Omental fat pad (tissue), 4 donors: ENCODE data around the gene ZNF785. TPM values are rescaled to one million over a fixed set of nuclear protein-coding genes. Genes with fewer than 3 reads are reported as not detected.

Experiments
- ATAC-seq: fragments of 150-250 bp; one replicate; pipeline ENCODE4 v1.9.1; 2016; ENCODE audit warnings: mild to moderate bottlenecking, moderate library complexity; ENCODE audit not compliant: low FRiP score
- DNase-seq: peaks from one replicate; pipeline ENCODE4 v3.0.0-alpha.2; 2019; ENCODE audit warnings: low spot score
- CTCF ChIP-seq, 3 donors: fragments of 450-650 bp; IDR thresholded peaks; one replicate each; pipeline ENCODE4 v1.5.1; 2016 to 2017; ENCODE audit warnings: antibody characterized with exemption in 3 of 3, mild to moderate bottlenecking in 3 of 3, moderate library complexity in 2 of 3
- total RNA-seq, 4 donors: library from RNA; depleted of rRNA; stranded (reverse); fragments of >200 nt; gene quantifications; one replicate each; pipeline ENCODE4 v1.1.0, GENCODE V29; 2016

Gene ZNF785
- total RNA-seq, 4 donors from 2014 or later = 4.5 to 12.1 (median 8.1) TPM

- DNase-seq = no peak
- no peak for ATAC-seq
- no peak for TF ChIP-seq CTCF (IDR thresholded peaks at IDR 0.05)
Observed at GRCh38 chr16:30622455-30623032, 37.0 kb upstream of the ZNF785 start.

- ATAC-seq (no peak), DNase-seq (no peak)
- no peak for TF ChIP-seq CTCF (IDR thresholded peaks at IDR 0.05)
Observed at GRCh38 chr16:30621765-30622164, 36.3 kb upstream of the ZNF785 start.

- no peak for TF ChIP-seq CTCF (IDR thresholded peaks at IDR 0.05)
Observed at GRCh38 chr16:30620169-30620568, 34.7 kb upstream of the ZNF785 start.

GRCh38 chr16:30619638-30620037, 34.1 kb upstream of the ZNF785 start:
- DNase-seq (no peak), ATAC-seq (no peak)
- no peak for TF ChIP-seq CTCF (IDR thresholded peaks at IDR 0.05)

More at GRCh38 chr16:30620169-30620568, 34.7 kb upstream of the ZNF785 start:
- ATAC-seq (no peak), DNase-seq (no peak)

GRCh38 chr16:30619202-30619601, 33.7 kb upstream of the ZNF785 start:
- no peak for TF ChIP-seq CTCF (IDR thresholded peaks at IDR 0.05)
- DNase-seq (no peak), ATAC-seq (no peak)

- ATAC-seq = no peak
- no peak for DNase-seq
- TF ChIP-seq CTCF (IDR thresholded peaks at IDR 0.05) = no peak
Observed at GRCh38 chr16:30615358-30616091, 30.0 kb upstream of the ZNF785 start.
